ENCODE results near the gene ATP2A1.
"Not testable (repeated sequence)": the region's sequence is repeated elsewhere in the genome, so short reads cannot be mapped to it uniquely, and the experiment has no call there.

The ATP2A1 gene

DNA sequence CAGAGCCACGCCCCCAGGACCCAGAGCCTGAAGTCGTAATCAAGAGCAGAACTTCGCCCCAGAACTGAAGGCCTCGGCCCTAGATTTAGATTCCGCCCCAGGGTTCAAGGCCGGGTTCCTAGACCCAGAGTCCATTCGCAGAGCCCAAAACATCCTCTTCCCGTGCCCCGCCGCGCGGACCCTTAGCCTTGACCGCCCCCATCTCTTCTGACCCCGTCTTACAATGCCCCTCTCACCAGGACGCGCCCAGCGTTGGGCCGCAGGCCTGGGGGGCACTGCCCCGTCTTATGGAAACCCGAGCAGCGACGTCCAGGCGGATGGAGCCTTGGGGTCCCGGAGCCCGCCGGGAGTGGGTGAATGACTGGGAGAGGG is 58.5 kb downstream of the ATP2A1 start:
- no peak for DNase-seq

DNA sequence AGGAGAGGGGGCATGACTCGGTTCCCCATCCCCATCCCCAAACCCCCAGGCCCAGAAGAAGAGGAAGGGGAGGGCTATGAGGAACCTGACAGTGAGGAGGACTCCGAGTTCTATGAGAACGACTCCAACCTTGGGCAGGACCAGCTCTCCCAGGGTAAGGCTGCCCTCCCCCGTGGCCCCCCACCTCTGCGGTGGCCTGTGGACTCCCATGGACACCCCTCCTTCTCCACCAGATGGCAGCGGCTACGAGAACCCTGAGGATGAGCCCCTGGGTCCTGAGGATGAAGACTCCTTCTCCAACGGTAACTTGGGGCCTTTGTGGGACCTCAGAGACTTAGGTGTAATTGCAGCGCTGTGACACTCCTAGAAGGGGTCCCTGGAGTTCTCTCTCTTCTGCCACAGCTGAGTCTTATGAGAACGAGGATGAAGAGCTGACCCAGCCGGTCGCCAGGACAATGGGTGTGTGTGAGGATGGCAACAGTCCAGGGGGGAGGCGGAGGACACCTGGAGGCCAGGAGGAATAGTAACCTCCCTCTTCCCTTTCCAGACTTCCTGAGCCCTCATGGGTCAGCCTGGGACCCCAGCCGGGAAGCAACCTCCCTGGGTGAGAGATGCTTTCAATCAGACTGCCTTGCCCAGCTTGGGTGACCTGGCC is 59.1 kb downstream of the ATP2A1 start:
- DNase-seq = no peak

GRCh38 chr16:28938721-28939120 is 60.4 kb downstream of the ATP2A1 start:
- DNase-seq = no peak

- DNase-seq = not testable (repeated sequence)
Observed at GRCh38 chr16:28939825-28940224, 61.5 kb downstream of the ATP2A1 start.

- no peak for DNase-seq
Observed at GRCh38 chr16:28943281-28943680, 65.0 kb downstream of the ATP2A1 start.

GRCh38 chr16:28946681-28947080 is 68.4 kb downstream of the ATP2A1 start:
- DNase-seq = no peak

DNA sequence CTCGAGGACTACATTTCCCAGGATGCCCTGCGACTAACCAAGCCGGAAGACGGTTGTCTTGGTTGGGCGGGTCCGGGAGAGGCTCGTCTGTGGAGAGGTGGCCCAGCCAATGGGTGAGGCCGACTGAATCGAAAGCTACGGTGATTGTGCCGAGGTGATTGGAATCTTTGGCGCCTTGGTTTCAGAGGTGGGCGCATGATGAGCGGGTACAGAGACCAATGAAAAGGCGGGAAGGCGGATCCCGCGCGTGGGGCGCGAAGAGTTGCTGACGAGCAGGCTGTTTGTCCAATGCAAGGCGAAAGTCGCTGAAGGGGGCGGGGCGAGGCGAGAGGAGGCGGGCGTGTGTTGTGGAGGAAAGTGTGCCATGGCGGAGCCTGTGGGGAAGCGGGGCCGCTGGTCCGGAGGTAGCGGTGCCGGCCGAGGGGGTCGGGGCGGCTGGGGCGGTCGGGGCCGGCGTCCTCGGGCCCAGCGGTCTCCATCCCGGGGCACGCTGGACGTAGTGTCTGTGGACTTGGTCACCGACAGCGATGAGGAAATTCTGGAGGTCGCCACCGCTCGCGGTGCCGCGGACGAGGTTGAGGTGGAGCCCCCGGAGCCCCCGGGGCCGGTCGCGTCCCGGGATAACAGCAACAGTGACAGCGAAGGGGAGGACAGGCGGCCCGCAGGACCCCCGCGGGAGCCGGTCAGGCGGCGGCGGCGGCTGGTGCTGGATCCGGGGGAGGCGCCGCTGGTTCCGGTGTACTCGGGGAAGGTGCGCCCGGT is 72.5 kb downstream of the ATP2A1 start, which contains the start of gene NFATC2IP:
Gene NFATC2IP (plus strand): TSS at position 290 of the 762 bp plus-strand sequence. CDS start 75 bp downstream, at position 365.
- DNase-seq = peak; percentile 99

DNA sequence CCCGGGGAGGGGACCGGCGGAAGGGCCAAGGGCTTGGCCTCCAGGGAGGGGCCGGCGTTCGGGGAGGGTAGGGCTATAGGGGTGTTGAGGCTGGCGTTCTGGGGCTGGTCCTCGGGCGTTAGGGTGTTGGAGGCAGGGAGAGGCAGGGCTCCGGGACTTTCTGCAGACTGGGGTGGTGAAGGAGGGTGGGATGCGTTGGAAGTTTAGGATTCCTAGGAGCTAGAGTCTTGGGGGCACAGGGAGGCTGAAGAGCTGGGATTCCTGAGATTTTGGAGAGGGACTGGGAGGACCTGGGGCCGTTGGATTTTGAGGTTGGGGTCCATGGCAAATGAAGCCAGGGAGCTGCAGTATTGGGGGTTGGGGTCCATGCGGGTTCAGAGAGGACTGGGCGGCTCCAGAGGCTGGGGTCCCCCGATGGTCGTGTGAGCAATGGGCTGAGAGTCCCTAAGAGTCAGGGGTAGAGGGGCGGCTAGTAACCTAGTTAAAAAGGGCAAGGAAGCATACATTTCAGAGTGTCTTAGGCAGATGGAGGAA is 73.2 kb downstream of the ATP2A1 start:
- DNase-seq = no peak
